Spleen (tissue), 11 donors: ENCODE results near the gene USH2A. TPM values are rescaled to one million over a fixed set of nuclear protein-coding genes. Genes with fewer than 3 reads are reported as not detected.

Source experiments
- DNase-seq: peaks from one replicate; pipeline ENCODE4 v3.0.0-alpha.2; 2020
- H3K27ac ChIP-seq, 8 donors: fragments of 200-600 bp; sonication (generic) in 7 of 8; 1 replicate in 4 of 8; 2 replicates in 4 of 8; pipeline versions ENCODE4 v1.5.0 to v1.8.0; 2016 to 2021; ENCODE audit warnings: inconsistent platforms in 4 of 8, mild to moderate bottlenecking in 4 of 8, moderate library complexity in 1 of 8
- H3K27me3 ChIP-seq, 7 donors: fragments of 200-600 bp; sonication (generic) in 6 of 7; replicated peaks in 1 of 7; 1 replicate in 4 of 7; 2 replicates in 3 of 7; pipeline versions ENCODE4 v1.5.0 to v1.8.0; 2016 to 2021; ENCODE audit warnings: inconsistent platforms in 3 of 7, mild to moderate bottlenecking in 1 of 7
- H3K36me3 ChIP-seq, 6 donors: fragments of 200-600 bp; sonication (generic) in 5 of 6; 1 replicate in 4 of 6; 2 replicates in 2 of 6; pipeline versions ENCODE4 v1.5.0 to v1.8.0; 2016 to 2021; ENCODE audit warnings: inconsistent platforms in 2 of 6
- H3K4me1 ChIP-seq, 6 donors: fragments of 200-600 bp; sonication (generic) in 5 of 6; 1 replicate in 3 of 6; 2 replicates in 3 of 6; pipeline versions ENCODE4 v1.5.0 to v1.8.0; 2016 to 2021; ENCODE audit warnings: inconsistent platforms in 3 of 6
- H3K4me3 ChIP-seq, 8 donors: fragments of 200-600 bp; sonication (generic) in 7 of 8; 1 replicate in 4 of 8; 2 replicates in 4 of 8; pipeline versions ENCODE4 v1.5.0 to v1.8.0; 2016 to 2021; ENCODE audit warnings: inconsistent platforms in 4 of 8, mild to moderate bottlenecking in 4 of 8, moderate library complexity in 2 of 8
- H3K9me3 ChIP-seq, 8 donors: fragments of 200-600 bp; sonication (generic) in 7 of 8; 1 replicate in 4 of 8; 2 replicates in 4 of 8; pipeline versions ENCODE4 v1.5.0 to v1.8.0; 2016 to 2021; ENCODE audit warnings: inconsistent platforms in 4 of 8
- POLR2A ChIP-seq, 3 donors: fragments of 450-650 bp; IDR thresholded peaks; one replicate each; pipeline ENCODE4 v1.5.1; 2017; ENCODE audit warnings: antibody characterized with exemption in 3 of 3, mild to moderate bottlenecking in 1 of 3
- POLR2AphosphoS5 ChIP-seq, 3 donors: sonication (generic); formaldehyde crosslinking; IDR thresholded peaks; one replicate each; pipeline ENCODE4 v1.5.1; 2017; ENCODE audit warnings: antibody characterized with exemption in 3 of 3
- WGBS, 5 donors: extraction: QIAGEN DNeasy Blood & Tissue Kit in 3 of 5; methylation state at CpG; one replicate each; pipeline versions ENCODE4 v1.1.5 to v1.1.7; 2013 to 2018; 5-methylcytosine and 5-hydroxymethylcytosine counted together
- intact Hi-C: fragments of 100-400 bp; cut with DNase I; formaldehyde crosslinking; loops from one replicate; pipeline ENCODE4 v1.15.0; 2023; ENCODE audit warnings: low total_unique reads
- polyA plus RNA-seq, 3 donors: library from polyadenylated mRNA; stranded (reverse); fragments of 200-250 nt; gene quantifications; one replicate each; pipeline ENCODE4 v1.2.1, GENCODE V29; 2013
- total RNA-seq, 7 donors: library from RNA; depleted of rRNA in 3 of 7; stranded (reverse); fragments of >200 nt in 3 of 7; fragmentation: NEBNext Ultra II Directional in 4 of 7; extraction: Animal tissue kit (Norgen Biotek cat#: 25700) in 4 of 7; gene quantifications; one replicate each; pipeline versions ENCODE4 v1.1.0 to v1.2.1, GENCODE V29; 2016 to 2021
- TF ChIP-seq, protein P1 (sequence below), 11 experiments: fragments of 200-600 bp in 7 of 11; fragments of 450-650 bp in 4 of 11; sonication (generic) in 4 of 11; IDR thresholded peaks in 8 of 11; conservative IDR thresholded peaks in 3 of 11; 1 replicate in 7 of 11; 2 replicates in 4 of 11; pipeline versions ENCODE4 v1.4.0 to v1.8.0; 2016 to 2021; ENCODE audit warnings: antibody characterized with exemption in 11 of 11, inconsistent platforms in 4 of 11, mild to moderate bottlenecking in 1 of 11
- donor health status: healthy with polysubstance abuse.
- donor health status: DM: no; HTN: no; CAD: no; lungs with moderate emphysema.
- donor health status: DM: no; HTN: no; CAD: no.
- donor health status: Bipolar disorder and iron deficiency.
- donor health status: healthy.
- donor health status: DM: no; HTN: no; CAD: no.
- donor health status: DM: yes; HTN: yes; CAD: no.

USH2A gene
- total and polyA plus RNA-seq, 10 donors, result under 0.01 TPM; not detected in 9

DNA sequence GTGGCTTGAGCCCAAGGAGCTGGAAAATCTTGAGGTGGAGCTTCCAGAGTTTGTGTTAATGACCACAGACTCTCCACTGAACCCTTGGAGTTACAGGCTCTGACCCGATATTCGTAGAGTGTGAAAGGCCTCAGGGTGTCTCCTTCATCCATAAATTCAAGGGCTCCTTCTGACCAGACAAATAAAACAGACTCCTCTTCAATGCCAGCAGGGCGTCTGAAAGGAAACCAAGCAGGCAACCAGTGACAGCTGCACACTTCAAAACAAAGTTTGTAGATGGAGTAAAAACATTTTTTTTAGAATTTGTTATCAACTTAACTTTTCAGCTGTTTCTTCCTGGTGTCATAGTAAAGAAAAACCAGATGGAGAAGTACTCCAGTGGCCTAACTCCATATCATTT lies 695.1 kb downstream of the USH2A start:
- intact Hi-C loops, result no loop called here
- no peak for DNase-seq
- H3K4me1 ChIP-seq, result no peaks in the 10 kb centered on the region
- WGBS, 5 donors, result 56 to 68% (median 64%) methylated on average over 3 of the region's 3 CpGs
- no peak overlapping the region for H3K27ac ChIP-seq
- H3K4me3 ChIP-seq, result no peak overlapping the region
- peaks cover 0 to 3% (median 0%) of the 10 kb centered on the region in 8 donors for H3K9me3 ChIP-seq
- no peaks in the 10 kb centered on the region for H3K36me3 ChIP-seq
- TF ChIP-seq POLR2A (IDR thresholded peaks at IDR 0.05) (no peak), POLR2AphosphoS5 (IDR thresholded peaks at IDR 0.05) (no peak)
- TF ChIP-seq, protein P1, sequence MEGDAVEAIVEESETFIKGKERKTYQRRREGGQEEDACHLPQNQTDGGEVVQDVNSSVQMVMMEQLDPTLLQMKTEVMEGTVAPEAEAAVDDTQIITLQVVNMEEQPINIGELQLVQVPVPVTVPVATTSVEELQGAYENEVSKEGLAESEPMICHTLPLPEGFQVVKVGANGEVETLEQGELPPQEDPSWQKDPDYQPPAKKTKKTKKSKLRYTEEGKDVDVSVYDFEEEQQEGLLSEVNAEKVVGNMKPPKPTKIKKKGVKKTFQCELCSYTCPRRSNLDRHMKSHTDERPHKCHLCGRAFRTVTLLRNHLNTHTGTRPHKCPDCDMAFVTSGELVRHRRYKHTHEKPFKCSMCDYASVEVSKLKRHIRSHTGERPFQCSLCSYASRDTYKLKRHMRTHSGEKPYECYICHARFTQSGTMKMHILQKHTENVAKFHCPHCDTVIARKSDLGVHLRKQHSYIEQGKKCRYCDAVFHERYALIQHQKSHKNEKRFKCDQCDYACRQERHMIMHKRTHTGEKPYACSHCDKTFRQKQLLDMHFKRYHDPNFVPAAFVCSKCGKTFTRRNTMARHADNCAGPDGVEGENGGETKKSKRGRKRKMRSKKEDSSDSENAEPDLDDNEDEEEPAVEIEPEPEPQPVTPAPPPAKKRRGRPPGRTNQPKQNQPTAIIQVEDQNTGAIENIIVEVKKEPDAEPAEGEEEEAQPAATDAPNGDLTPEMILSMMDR (IDR thresholded peaks at IDR 0.05 in 8 of 11, conservative IDR thresholded peaks at IDR 0.05 in 3 of 11), result no peak
- H3K27me3 ChIP-seq, result no peaks in the 10 kb centered on the region

DNA sequence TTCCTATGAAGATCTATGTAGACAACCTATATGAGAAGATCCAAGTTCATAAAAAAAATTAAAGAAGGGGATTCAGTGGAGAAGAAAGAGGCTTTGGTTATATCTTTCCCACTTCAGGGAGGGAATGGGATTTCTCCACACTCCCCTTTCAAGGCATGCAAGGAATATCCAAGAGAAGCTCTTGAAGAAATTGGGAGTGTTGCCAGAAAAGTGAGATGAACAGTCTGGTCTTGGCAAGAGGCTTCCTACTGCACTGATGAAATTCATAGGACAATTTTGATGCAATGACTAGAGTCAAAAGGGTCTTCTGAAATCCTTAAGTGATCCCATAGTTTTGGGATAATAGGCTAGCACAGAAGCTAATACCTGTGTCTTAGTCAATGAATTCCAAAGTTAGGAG lies 703.1 kb downstream of the USH2A start:
- intact Hi-C loops, result no loop called here
- peaks cover 0 to 6% (median 0%) of the 10 kb centered on the region in 8 donors for H3K9me3 ChIP-seq
- TF ChIP-seq, protein P1 (IDR thresholded peaks at IDR 0.05 in 8 of 11, conservative IDR thresholded peaks at IDR 0.05 in 3 of 11), result no peak
- TF ChIP-seq POLR2A (IDR thresholded peaks at IDR 0.05) (no peak), POLR2AphosphoS5 (IDR thresholded peaks at IDR 0.05) (no peak)
- no peaks in the 10 kb centered on the region for H3K4me1 ChIP-seq
- no peak overlapping the region for H3K4me3 ChIP-seq
- H3K27me3 ChIP-seq, result no peaks in the 10 kb centered on the region
- H3K36me3 ChIP-seq, result no peaks in the 10 kb centered on the region
- DNase-seq, result no peak
- no peak overlapping the region for H3K27ac ChIP-seq

DNA sequence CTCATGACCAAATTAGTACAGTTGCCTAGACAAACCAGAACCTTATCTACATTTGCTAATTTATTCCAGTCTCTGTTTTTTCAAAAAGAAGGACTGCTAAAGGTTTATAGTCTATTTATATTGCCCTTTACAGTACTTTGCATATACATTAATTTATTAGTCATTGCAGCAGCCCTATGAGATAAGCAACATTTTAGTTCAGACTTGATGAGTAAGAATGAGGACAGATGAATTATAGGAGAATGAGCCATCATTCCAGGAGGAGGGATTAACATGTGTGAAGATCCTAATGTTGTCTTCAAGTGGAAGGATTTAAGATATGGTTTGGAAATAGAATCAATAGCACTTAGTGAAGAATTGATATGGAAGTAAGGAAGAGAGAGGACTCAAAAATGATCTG lies 703.7 kb downstream of the USH2A start:
- H3K27ac ChIP-seq, result no peak overlapping the region
- H3K4me1 ChIP-seq, result no peaks in the 10 kb centered on the region
- peaks cover 0 to 6% (median 0%) of the 10 kb centered on the region in 8 donors for H3K9me3 ChIP-seq
- intact Hi-C loops, result no loop called here
- H3K4me3 ChIP-seq, result no peak overlapping the region
- TF ChIP-seq, protein P1 (IDR thresholded peaks at IDR 0.05 in 8 of 11, conservative IDR thresholded peaks at IDR 0.05 in 3 of 11), result no peak
- no peak for TF ChIP-seq POLR2A (IDR thresholded peaks at IDR 0.05)
- no peak for TF ChIP-seq POLR2AphosphoS5 (IDR thresholded peaks at IDR 0.05)
- no peaks in the 10 kb centered on the region for H3K27me3 ChIP-seq
- DNase-seq, result no peak
- H3K36me3 ChIP-seq, result no peaks in the 10 kb centered on the region

DNA sequence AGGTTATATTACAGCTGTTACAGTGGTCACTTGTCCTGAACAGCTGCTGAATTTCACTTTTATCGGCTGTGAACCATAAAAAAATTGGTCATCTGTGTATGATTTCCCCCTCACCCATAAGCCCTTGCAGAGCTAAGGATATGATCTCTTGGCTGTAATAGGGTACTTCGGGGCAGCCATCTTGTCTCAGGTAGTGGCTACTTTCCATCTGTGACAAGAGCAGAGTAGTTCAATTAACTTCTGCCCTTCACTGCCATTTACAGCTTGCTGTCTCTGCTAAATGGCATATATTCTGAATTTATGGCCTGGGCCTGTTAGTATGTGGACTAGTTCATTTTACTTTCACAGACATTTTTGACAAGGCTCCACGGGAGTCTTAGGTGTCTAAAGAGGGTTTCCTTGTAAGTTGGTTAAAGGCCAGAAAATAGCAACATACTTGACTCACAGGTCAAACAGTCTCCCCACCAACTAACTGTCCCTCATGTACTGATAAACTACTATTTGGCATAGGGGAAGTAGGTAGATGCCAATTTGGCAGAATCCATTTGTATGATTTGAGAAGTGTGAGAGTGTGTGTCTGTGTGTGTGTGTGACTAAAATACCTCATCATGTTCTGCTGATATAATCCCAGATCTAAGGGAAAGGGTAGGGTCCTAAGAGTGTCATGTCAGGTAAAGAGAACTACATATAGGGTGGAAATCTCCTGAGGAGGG lies 704.5 kb downstream of the USH2A start:
- Histone ChIP-seq H3K4me1 (no peaks in the 10 kb centered on the region), H3K27me3 (no peaks in the 10 kb centered on the region), H3K27ac (no peak overlapping the region), H3K36me3 (no peaks in the 10 kb centered on the region), H3K4me3 (no peak overlapping the region), H3K9me3 (peaks cover 0 to 6% (median 0%) of the 10 kb centered on the region in 8 donors)
- TF ChIP-seq, protein P1 (IDR thresholded peaks at IDR 0.05 in 8 of 11, conservative IDR thresholded peaks at IDR 0.05 in 3 of 11), result no peak
- TF ChIP-seq POLR2AphosphoS5 (IDR thresholded peaks at IDR 0.05) (no peak), POLR2A (IDR thresholded peaks at IDR 0.05) (no peak)
- 39 to 68% (median 46%) methylated on average over 3 of the region's 3 CpGs for WGBS, 5 donors
- no peak for DNase-seq
- intact Hi-C loops, result no loop called here
